Heart left ventricle (tissue), 16 donors: Measurements from ENCODE around the gene DES. TPM values are rescaled to one million over a fixed set of nuclear protein-coding genes. Genes with fewer than 3 reads are reported as not detected.

Experiments used
- ATAC-seq, 4 donors: fragments of 200-7000 bp; cut with Tn5 transposase; one replicate each; pipeline ENCODE4 v1.9.1; 2020 to 2022; ENCODE audit warnings: moderate library complexity in 4 of 4, mild to moderate bottlenecking in 3 of 4, moderate number of reproducible peaks in 1 of 4
- DNase-seq, 5 donors: peaks; one replicate each; pipeline ENCODE4 v3.0.0-alpha.2; 2020
- H3K27ac ChIP-seq, 12 donors: fragments of 200-600 bp; sonication (generic) in 4 of 12; one replicate each; pipeline versions ENCODE4 v1.5.0 to v1.8.0; 2016 to 2022; ENCODE audit warnings: mild to moderate bottlenecking in 2 of 12
- H3K27me3 ChIP-seq, 9 donors: fragments of 200-600 bp; sonication (generic) in 2 of 9; one replicate each; pipeline versions ENCODE4 v1.5.1 to v1.8.0; 2016 to 2022; ENCODE audit warnings: mild to moderate bottlenecking in 3 of 9
- H3K36me3 ChIP-seq, 9 donors: fragments of 200-600 bp; sonication (generic) in 2 of 9; one replicate each; pipeline versions ENCODE4 v1.5.0 to v1.8.0; 2018 to 2022; ENCODE audit warnings: mild to moderate bottlenecking in 2 of 9
- H3K4me1 ChIP-seq, 12 donors: fragments of 200-600 bp; sonication (generic) in 4 of 12; one replicate each; pipeline versions ENCODE4 v1.5.0 to v1.8.0; 2016 to 2022; ENCODE audit warnings: mild to moderate bottlenecking in 3 of 12
- H3K4me3 ChIP-seq, 12 donors: fragments of 200-600 bp; sonication (generic) in 4 of 12; one replicate each; pipeline versions ENCODE4 v1.5.0 to v1.8.0; 2017 to 2022; ENCODE audit warnings: mild to moderate bottlenecking in 9 of 12, moderate library complexity in 4 of 12
- H3K9me3 ChIP-seq, 12 donors: fragments of 200-600 bp; sonication (generic) in 4 of 12; one replicate each; pipeline versions ENCODE4 v1.5.0 to v1.8.0; 2016 to 2022; ENCODE audit warnings: mild to moderate bottlenecking in 1 of 12
- CTCF ChIP-seq, 12 donors: fragments of 200-600 bp; sonication (generic) in 4 of 12; IDR thresholded peaks; one replicate each; pipeline versions ENCODE4 v1.5.0 to v1.8.0; 2018 to 2022; ENCODE audit warnings: antibody characterized with exemption in 12 of 12, mild to moderate bottlenecking in 5 of 12
- POLR2A ChIP-seq, 2 donors: fragments of 450-650 bp; IDR thresholded peaks; one replicate each; pipeline ENCODE4 v1.6.1; 2017; ENCODE audit warnings: antibody characterized with exemption in 2 of 2, mild to moderate bottlenecking in 2 of 2, moderate library complexity in 2 of 2
- WGBS, 4 donors: extraction: QIAGEN DNeasy Blood & Tissue Kit in 2 of 4; methylation state at CpG; one replicate each; pipeline versions ENCODE4 v1.1.5 to v1.1.7; 2013 to 2018; 5-methylcytosine and 5-hydroxymethylcytosine counted together
- intact Hi-C, 10 donors: fragments of 100-400 bp; cut with DNase I; formaldehyde crosslinking; loops; one replicate each; pipeline versions ENCODE4 v1.11.1 to v1.14.2; 2022
- polyA plus RNA-seq, 2 donors: library from polyadenylated mRNA; stranded (reverse); fragments of 200-250 nt; gene quantifications; one replicate each; pipeline ENCODE4 v1.2.3, GENCODE V29; 2013
- total RNA-seq, 9 donors: library from RNA; depleted of rRNA in 2 of 9; stranded (reverse); fragments of >200 nt in 2 of 9; fragmentation: NEBNext Ultra II Directional in 3 of 9; extraction: Animal tissue kit (Norgen Biotek cat#: 25700) in 3 of 9; gene quantifications; one replicate each; pipeline versions ENCODE4 v1.1.0 to v1.2.4, GENCODE V29; 2016 to 2023
- donor health status: ischemic (EF 13 %, LVEDD 7.1; RV severe dilation, severe dysfunction).
- donor health status: healthy with polysubstance abuse.
- donor health status: DM: no; HTN: yes; CAD: no.
- donor health status: DM: no; HTN: no; CAD: no.
- donor health status: ischemic (EF 25% LVEDD 6.9; RV normal size, moderate dysfunction).
- donor health status: ischemic (EF 25% LVEDD 5.7; RV mildly dilated, moderate dysfunction).
- donor health status: healthy.
- donor health status: DM: yes; HTN: yes; CAD: no.
- donor health status: ischemic (EF 35%, LVEDD 5.7; RV mildly dilated, moderate dysfunction).
- donor health status: nonischemic (EF 11% LVEDD 7.7; RV severe dilation, severe dysfunction).
- donor health status: DM: yes; HTN: yes; CAD: no.
- donor health status: PGD.
- donor health status: ischemic (EF 29% LVEDD 5.4; RV normal size, mild dysfunction).
- donor health status: nonischemic (EF 23%, LVEDD 6.1; RV moderate dilation, normal function).

DES gene
- total and polyA plus RNA-seq, 11 donors: 9,618 to 28,674 (median 17,979) TPM

GRCh38 chr2:219437141-219437540 is 19.0 kb downstream of the DES start:
- peak in 2 of 4 donors; percentile 2 to 16 for ATAC-seq

GRCh38 chr2:219437690-219438206 is 19.6 kb downstream of the DES start:
- Histone ChIP-seq H3K4me3 (no peak overlapping the region), H3K27me3 (peaks cover 6 to 57% (median 17%) of the 10 kb centered on the region in 9 donors), H3K4me1 (peaks cover 0 to 71% (median 12%) of the 10 kb centered on the region in 12 donors), H3K36me3 (no peaks in the 10 kb centered on the region), H3K9me3 (no peaks in the 10 kb centered on the region), H3K27ac (peak overlapping the region in 3 of 12 donors; percentile 96 to 98 (median 97))
- TF ChIP-seq POLR2A (IDR thresholded peaks at IDR 0.05) (no peak), CTCF (IDR thresholded peaks at IDR 0.05) (no peak)
- DNase-seq: peak in 1 of 5 donors; percentile 13
- intact Hi-C loops: loop anchor here in 1 of 10 donors (5.0 kb wide), 1 partner anchor 35 kb away; no protein-coding TSS in a partner anchor
- 42 to 61% (median 52%) methylated on average over 4 to 6 of the region's 6 CpGs for WGBS, 4 donors
- ATAC-seq: no peak

More at GRCh38 chr2:219437141-219437540, 19.0 kb downstream of the DES start:
- Histone ChIP-seq H3K9me3 (no peaks in the 10 kb centered on the region), H3K27me3 (peaks cover 6 to 51% (median 17%) of the 10 kb centered on the region in 9 donors), H3K27ac (peak overlapping the region in 9 of 12 donors; percentile 50 to 98 (median 94)), H3K36me3 (no peaks in the 10 kb centered on the region), H3K4me3 (peak overlapping the region in 1 of 12 donors; percentile 68), H3K4me1 (peaks cover 0 to 70% (median 12%) of the 10 kb centered on the region in 12 donors)
- WGBS, 4 donors: 48 to 68% (median 56%) methylated on average over 3 of the region's 3 CpGs
- TF ChIP-seq CTCF (IDR thresholded peaks at IDR 0.05) (no peak), POLR2A (IDR thresholded peaks at IDR 0.05) (no peak)
- DNase-seq: peak in 1 of 5 donors; percentile 28
- intact Hi-C loops: loop anchor here in 1 of 10 donors (5.0 kb wide), 1 partner anchor 35 kb away; no protein-coding TSS in a partner anchor

GRCh38 chr2:219438453-219438852 is 20.3 kb downstream of the DES start:
- 83 to 86% (median 85%) methylated on average over 4 of the region's 4 CpGs for WGBS, 4 donors
- peaks cover 0 to 75% (median 12%) of the 10 kb centered on the region in 12 donors for H3K4me1 ChIP-seq
- no peak overlapping the region for H3K4me3 ChIP-seq
- DNase-seq (no peak), ATAC-seq (no peak)
- peaks cover 6 to 63% (median 17%) of the 10 kb centered on the region in 9 donors for H3K27me3 ChIP-seq
- H3K36me3 ChIP-seq: no peaks in the 10 kb centered on the region
- no peaks in the 10 kb centered on the region for H3K9me3 ChIP-seq
- TF ChIP-seq CTCF (IDR thresholded peaks at IDR 0.05) (no peak), POLR2A (IDR thresholded peaks at IDR 0.05) (no peak)
- intact Hi-C loops: loop anchor here in 1 of 10 donors (5.0 kb wide), 1 partner anchor 36 kb away; no protein-coding TSS in a partner anchor
- H3K27ac ChIP-seq: peak overlapping the region in 2 of 12 donors; percentile 51 to 96

- H3K27me3 ChIP-seq: peaks cover 6 to 57% (median 16%) of the 10 kb centered on the region in 9 donors
- no peaks in the 10 kb centered on the region for H3K9me3 ChIP-seq
- TF ChIP-seq CTCF (IDR thresholded peaks at IDR 0.05) (no peak), POLR2A (IDR thresholded peaks at IDR 0.05) (no peak)
- H3K36me3 ChIP-seq: no peaks in the 10 kb centered on the region
- peaks cover 0 to 76% (median 13%) of the 10 kb centered on the region in 12 donors for H3K4me1 ChIP-seq
- H3K27ac ChIP-seq: peak overlapping the region in 5 of 12 donors; percentile 3 to 96 (median 51)
- 29 to 57% (median 43%) methylated on average over 1 to 6 of the region's 6 CpGs for WGBS, 4 donors
- intact Hi-C loops: loop anchor here in 1 of 10 donors (5.0 kb wide), 1 partner anchor 37 kb away; no protein-coding TSS in a partner anchor
- ATAC-seq: no peak
- no peak overlapping the region for H3K4me3 ChIP-seq
- DNase-seq: peak in 3 of 5 donors; percentile 9 to 27 (median 13)
Measured at GRCh38 chr2:219439506-219439905, 21.3 kb downstream of the DES start.
